Adipose tissue (tissue), 3 donors: ENCODE measurements around the gene ATP1A4. TPM values are rescaled to one million over a fixed set of nuclear protein-coding genes. Genes with fewer than 3 reads are reported as not detected.

Experiments
- H3K27ac ChIP-seq: one replicate; pipeline ENCODE4 v1.5.1; 2013; ENCODE audit warnings: low read depth, low read length
- WGBS, 3 donors: extraction: QIAGEN DNeasy Blood & Tissue Kit; methylation state at CpG; one replicate each; pipeline ENCODE4 v1.1.7; 2013; 5-methylcytosine and 5-hydroxymethylcytosine counted together
- polyA plus RNA-seq, 3 donors: library from polyadenylated mRNA; stranded (reverse); fragments of 200-250 nt; gene quantifications; one replicate each; pipeline ENCODE4 v1.2.3, GENCODE V29; 2013
- donor health status: healthy with polysubstance abuse.
- donor health status: Bipolar disorder and iron deficiency.
- donor health status: healthy.

Gene ATP1A4
- polyA plus RNA-seq, 3 donors: 0.13 to 0.56 (median 0.54) TPM

- no peak overlapping the region for H3K27ac ChIP-seq
- WGBS, 3 donors: 77 to 93% (median 85%) methylated on average over 3 of the region's 3 CpGs
Measured at GRCh38 chr1:160191756-160192155, 40.4 kb downstream of the ATP1A4 start.

GRCh38 chr1:160192234-160192633 is 40.8 kb downstream of the ATP1A4 start:
- no peak overlapping the region for H3K27ac ChIP-seq

GRCh38 chr1:160193091-160193819 is 41.9 kb downstream of the ATP1A4 start:
- WGBS, 3 donors: 23 to 28% (median 27%) methylated on average over 16 of the region's 16 CpGs
- H3K27ac ChIP-seq: no peak overlapping the region

- 87 to 90% (median 88%) methylated on average over 9 of the region's 9 CpGs for WGBS, 3 donors
- no peak overlapping the region for H3K27ac ChIP-seq
Measured at GRCh38 chr1:160193832-160194736, 42.7 kb downstream of the ATP1A4 start.

GRCh38 chr1:160194737-160195059 is 43.3 kb downstream of the ATP1A4 start:
- no peak overlapping the region for H3K27ac ChIP-seq
- WGBS, 3 donors: 64 to 76% (median 75%) methylated on average over 2 of the region's 2 CpGs

GRCh38 chr1:160196143-160196542 is 44.7 kb downstream of the ATP1A4 start:
- H3K27ac ChIP-seq: no peak overlapping the region
- 75 to 94% (median 85%) methylated on average over 4 of the region's 4 CpGs for WGBS, 3 donors

GRCh38 chr1:160197231-160197630 is 45.8 kb downstream of the ATP1A4 start:
- WGBS, 3 donors: 92 to 97% (median 93%) methylated on average over 4 of the region's 4 CpGs
- no peak overlapping the region for H3K27ac ChIP-seq

GRCh38 chr1:160200786-160201185 is 49.4 kb downstream of the ATP1A4 start:
- H3K27ac ChIP-seq: no peak overlapping the region
- 79 to 85% (median 83%) methylated on average over 4 of the region's 4 CpGs for WGBS, 3 donors

GRCh38 chr1:160204526-160205241 is 53.3 kb downstream of the ATP1A4 start:
- H3K27ac ChIP-seq: no peak overlapping the region
- 25 to 28% (median 28%) methylated on average over 7 of the region's 7 CpGs for WGBS, 3 donors

GRCh38 chr1:160205242-160206035 is 54.0 kb downstream of the ATP1A4 start, which contains the start of gene PEA15:
Gene PEA15 (plus strand): TSS chr1:160205384. CDS start chr1:160211545, 6,161 bp downstream.
- 0 to 1% (median 0%) methylated on average over 59 to 76 of the region's 76 CpGs for WGBS, 3 donors
- peak within 1 kb of the TSS; percentile 93 for H3K27ac ChIP-seq

- 6 to 11% (median 7%) methylated on average over 9 of the region's 9 CpGs for WGBS, 3 donors
- H3K27ac ChIP-seq: peak overlapping the region; percentile 93
Measured at GRCh38 chr1:160206036-160206389, 54.6 kb downstream of the ATP1A4 start.

- no peak overlapping the region for H3K27ac ChIP-seq
- whole genome bisulfite sequencing, 3 donors: 50 to 75% (median 57%) methylated on average over 9 of the region's 9 CpGs
Measured at GRCh38 chr1:160206421-160207117, 55.2 kb downstream of the ATP1A4 start.

- 87 to 95% (median 89%) methylated on average over 4 of the region's 4 CpGs for WGBS, 3 donors
- H3K27ac ChIP-seq: no peak overlapping the region
Measured at GRCh38 chr1:160207118-160207650, 55.8 kb downstream of the ATP1A4 start.

- 50 to 77% (median 51%) methylated on average over 9 of the region's 9 CpGs for WGBS, 3 donors
- H3K27ac ChIP-seq: no peak overlapping the region
Measured at GRCh38 chr1:160207771-160208556, 56.6 kb downstream of the ATP1A4 start.

GRCh38 chr1:160208557-160209320 is 57.3 kb downstream of the ATP1A4 start:
- no peak overlapping the region for H3K27ac ChIP-seq
- 65 to 71% (median 70%) methylated on average over 6 of the region's 6 CpGs for WGBS, 3 donors
